Measurements from ENCODE around the gene LCMT1. TPM values are rescaled to one million over a fixed set of nuclear protein-coding genes. Genes with fewer than 3 reads are reported as not detected.
"Not testable (repeated sequence)": the region's sequence is repeated elsewhere in the genome, so short reads cannot be mapped to it uniquely, and the experiment has no call there.

The LCMT1 gene
- total and polyA plus RNA-seq, 8 donors: 23.2 to 35.0 (median 30.2) TPM

DNA sequence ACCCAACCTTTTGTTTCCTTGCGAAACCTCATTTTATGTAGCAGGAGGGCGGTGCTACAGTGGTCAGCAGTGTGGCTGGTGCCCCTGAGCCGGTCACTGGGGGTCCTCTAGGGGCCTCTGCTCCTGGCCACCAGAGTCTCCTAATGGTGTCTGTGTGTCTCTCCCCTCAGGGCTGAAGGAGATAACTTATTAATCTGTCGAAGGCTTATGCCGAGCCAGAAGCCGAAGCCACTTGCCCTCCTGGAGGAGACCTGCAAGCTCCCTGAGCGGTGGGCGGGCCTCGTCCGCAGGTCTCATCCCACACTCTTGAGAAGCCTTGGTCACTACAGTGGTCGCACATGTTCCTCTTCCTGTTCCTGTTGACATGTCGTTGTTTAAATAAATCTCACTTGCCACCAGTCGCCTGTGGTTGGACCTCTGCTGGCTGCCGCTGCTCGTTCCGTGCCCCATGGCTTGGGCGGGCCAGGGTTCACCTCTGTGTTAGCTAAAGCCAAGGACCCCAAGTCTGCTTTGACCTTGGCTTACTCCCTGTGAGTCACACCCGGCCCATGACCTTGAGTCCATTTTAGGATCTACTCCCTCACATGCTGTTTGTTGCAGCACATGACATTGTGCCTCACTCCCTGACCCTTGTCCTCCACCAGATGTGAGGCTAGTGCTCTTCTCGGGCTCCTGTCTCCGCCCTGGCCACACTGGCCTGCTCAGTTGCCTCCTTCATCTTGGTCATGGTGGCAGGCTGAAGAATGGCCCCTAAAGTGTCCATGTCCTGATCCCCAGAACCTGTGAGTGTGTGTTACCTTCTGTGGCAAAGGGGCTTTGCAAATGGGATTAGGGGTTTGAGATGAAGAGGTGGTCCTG is 66.5 kb downstream of the LCMT1 start:
- H3K4me1 ChIP-seq: peaks cover 12 to 20% (median 14%) of the 10 kb centered on the region in 3 donors
- peak overlapping the region; percentile 33 to 51 (median 42) for H3K27ac ChIP-seq
- FAIRE-seq (no peak), DNase-seq (peak; percentile 50 to 68 (median 50)), ATAC-seq (peak; percentile 64 to 77 (median 72))
- no peaks in the 10 kb centered on the region for H3K27me3 ChIP-seq
- 45 to 53% methylated on average over 20 of the region's 20 CpGs for WGBS, 2 donors
- TF ChIP-seq, protein P1, sequence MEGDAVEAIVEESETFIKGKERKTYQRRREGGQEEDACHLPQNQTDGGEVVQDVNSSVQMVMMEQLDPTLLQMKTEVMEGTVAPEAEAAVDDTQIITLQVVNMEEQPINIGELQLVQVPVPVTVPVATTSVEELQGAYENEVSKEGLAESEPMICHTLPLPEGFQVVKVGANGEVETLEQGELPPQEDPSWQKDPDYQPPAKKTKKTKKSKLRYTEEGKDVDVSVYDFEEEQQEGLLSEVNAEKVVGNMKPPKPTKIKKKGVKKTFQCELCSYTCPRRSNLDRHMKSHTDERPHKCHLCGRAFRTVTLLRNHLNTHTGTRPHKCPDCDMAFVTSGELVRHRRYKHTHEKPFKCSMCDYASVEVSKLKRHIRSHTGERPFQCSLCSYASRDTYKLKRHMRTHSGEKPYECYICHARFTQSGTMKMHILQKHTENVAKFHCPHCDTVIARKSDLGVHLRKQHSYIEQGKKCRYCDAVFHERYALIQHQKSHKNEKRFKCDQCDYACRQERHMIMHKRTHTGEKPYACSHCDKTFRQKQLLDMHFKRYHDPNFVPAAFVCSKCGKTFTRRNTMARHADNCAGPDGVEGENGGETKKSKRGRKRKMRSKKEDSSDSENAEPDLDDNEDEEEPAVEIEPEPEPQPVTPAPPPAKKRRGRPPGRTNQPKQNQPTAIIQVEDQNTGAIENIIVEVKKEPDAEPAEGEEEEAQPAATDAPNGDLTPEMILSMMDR (IDR thresholded peaks at IDR 0.05): no peak
- no peak overlapping the region for H3K4me3 ChIP-seq
- H3K36me3 ChIP-seq: no peaks in the 10 kb centered on the region
- intact Hi-C loops (cut with DNase I): no loop called here
- H3K9me3 ChIP-seq: no peaks in the 10 kb centered on the region

DNA sequence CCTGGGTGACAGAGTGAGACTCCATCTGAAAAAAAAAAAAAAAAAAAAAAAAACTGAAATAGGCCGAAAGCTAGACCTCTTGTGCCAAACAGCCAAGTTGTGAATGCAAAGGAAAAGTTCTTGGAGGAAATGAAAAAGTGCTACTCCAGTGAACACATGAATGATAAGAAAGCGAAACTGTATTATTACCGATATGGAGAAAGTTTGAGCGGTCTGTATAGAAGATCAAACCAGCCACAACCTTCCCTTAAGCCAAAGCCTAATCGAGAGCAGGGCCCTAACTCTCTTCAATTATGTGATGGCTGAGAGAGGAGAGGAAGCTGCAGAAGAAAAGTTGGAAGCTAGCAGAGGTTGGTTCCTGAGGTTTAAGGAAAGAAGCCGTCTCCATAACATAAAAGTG is 69.7 kb downstream of the LCMT1 start:
- H3K36me3 ChIP-seq; DNase-seq; FAIRE-seq; H3K9me3 ChIP-seq; H3K27ac ChIP-seq; intact Hi-C loops (cut with DNase I); H3K27me3 ChIP-seq; H3K4me3 ChIP-seq; ATAC-seq: not testable (repeated sequence)
- H3K4me1 ChIP-seq: peaks cover 11 to 14% (median 12%) of the 10 kb centered on the region in 3 donors
- WGBS, 2 donors: 87 to 94% methylated on average over 6 of the region's 6 CpGs

DNA sequence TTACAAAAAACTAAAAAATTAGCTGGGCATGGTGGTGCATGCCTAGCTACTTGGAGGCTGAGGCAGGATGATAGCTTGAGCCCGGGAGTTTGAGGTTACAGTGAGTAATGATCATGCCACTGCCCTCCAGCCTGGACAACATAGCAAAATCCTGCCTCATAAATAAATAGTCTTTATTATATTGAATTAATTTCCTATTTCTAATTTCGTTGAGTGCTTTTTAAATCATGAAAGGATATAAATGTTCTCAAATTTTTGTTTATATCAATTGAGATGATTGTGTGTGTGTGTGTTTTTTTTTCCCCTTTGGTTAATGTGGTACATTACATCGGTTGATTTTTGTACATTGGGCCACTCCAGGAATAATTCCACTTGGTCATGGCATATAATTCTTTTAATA is 73.2 kb downstream of the LCMT1 start:
- TF ChIP-seq, protein P1 (IDR thresholded peaks at IDR 0.05): no peak
- H3K4me3 ChIP-seq: no peak overlapping the region
- DNase-seq: no peak
- H3K27ac ChIP-seq: no peak overlapping the region
- H3K9me3 ChIP-seq: no peaks in the 10 kb centered on the region
- H3K4me1 ChIP-seq: no peaks in the 10 kb centered on the region
- FAIRE-seq: no peak
- H3K27me3 ChIP-seq: no peaks in the 10 kb centered on the region
- WGBS, 2 donors: 73 to 75% methylated on average over 3 of the region's 3 CpGs
- intact Hi-C loops (cut with DNase I): no loop called here
- ATAC-seq: no peak
- no peaks in the 10 kb centered on the region for H3K36me3 ChIP-seq

DNA sequence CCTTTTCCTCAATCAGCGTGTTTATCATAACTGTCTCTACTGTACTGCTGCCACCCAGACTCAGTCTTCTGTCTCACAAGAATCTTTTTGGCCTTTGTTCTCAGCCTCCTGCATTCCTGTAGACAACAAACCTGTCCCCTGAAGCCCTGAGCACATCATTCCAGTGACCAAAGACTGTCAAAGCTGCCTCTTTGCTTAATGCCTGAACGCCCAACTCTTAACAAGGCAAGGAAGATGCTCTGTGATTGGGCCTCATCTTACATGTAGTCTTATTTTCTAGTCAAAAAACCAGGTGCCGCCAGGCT is 75.9 kb downstream of the LCMT1 start:
- DNase-seq (no peak), FAIRE-seq (no peak), ATAC-seq (no peak)
- intact Hi-C loops (cut with DNase I): no loop called here
- Histone ChIP-seq H3K27ac (no peak overlapping the region), H3K36me3 (no peaks in the 10 kb centered on the region), H3K4me1 (no peaks in the 10 kb centered on the region), H3K27me3 (no peaks in the 10 kb centered on the region), H3K4me3 (no peak overlapping the region), H3K9me3 (no peaks in the 10 kb centered on the region)
- TF ChIP-seq, protein P1 (IDR thresholded peaks at IDR 0.05): no peak
- 96 to 98% methylated on average over 3 of the region's 3 CpGs for WGBS, 2 donors

DNA sequence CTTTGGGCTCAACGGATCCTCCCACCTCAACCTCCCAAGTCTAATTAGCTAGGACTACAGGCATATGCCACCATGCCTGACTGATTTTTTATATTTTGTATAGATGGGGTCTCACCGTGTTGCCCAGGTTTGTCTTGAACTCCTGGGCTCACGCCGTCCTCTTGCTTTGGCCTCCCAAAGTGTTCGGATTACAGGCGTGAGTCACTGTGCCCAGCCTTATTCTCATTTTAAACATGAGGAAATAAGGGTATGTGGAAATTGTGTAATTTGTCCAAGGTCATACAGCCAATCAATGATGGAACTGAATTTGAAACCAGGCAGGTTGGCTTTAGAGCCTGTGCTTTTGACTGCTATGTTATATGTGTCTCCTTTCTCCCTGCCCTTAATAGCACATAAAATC is 77.8 kb downstream of the LCMT1 start:
- ATAC-seq: no peak
- no peaks in the 10 kb centered on the region for H3K36me3 ChIP-seq
- TF ChIP-seq, protein P1 (IDR thresholded peaks at IDR 0.05): no peak
- intact Hi-C loops (cut with DNase I): no loop called here
- no peak for FAIRE-seq
- no peaks in the 10 kb centered on the region for H3K4me1 ChIP-seq
- no peaks in the 10 kb centered on the region for H3K27me3 ChIP-seq
- H3K9me3 ChIP-seq: no peaks in the 10 kb centered on the region
- DNase-seq: no peak
- 85 to 87% methylated on average over 6 of the region's 6 CpGs for WGBS, 2 donors
- no peak overlapping the region for H3K4me3 ChIP-seq
- no peak overlapping the region for H3K27ac ChIP-seq

Measured in pancreas (tissue), 10 donors.